ENCODE results near the gene LANCL3.
"Not testable (repeated sequence)": the region's sequence is repeated elsewhere in the genome, so short reads cannot be mapped to it uniquely, and the experiment has no call there.

DNA sequence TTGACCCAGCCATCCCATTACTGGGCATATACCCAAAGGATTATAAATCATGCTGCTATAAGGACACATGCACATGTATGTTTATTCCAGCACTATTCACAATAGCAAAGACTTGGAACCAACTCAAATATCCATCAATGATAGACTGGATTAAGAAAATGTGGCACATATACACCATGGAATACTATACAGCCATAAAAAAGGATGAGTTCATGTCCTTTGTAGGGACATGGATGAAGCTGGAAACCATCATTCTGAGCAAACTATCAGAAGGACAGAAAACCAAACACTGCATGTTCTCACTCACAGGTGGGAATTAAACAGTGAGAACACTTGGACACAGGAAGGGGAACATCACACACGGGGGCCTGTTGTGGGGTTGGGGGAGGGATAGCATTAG is 26.9 kb upstream of the LANCL3 start:
- TF ChIP-seq, protein P1, sequence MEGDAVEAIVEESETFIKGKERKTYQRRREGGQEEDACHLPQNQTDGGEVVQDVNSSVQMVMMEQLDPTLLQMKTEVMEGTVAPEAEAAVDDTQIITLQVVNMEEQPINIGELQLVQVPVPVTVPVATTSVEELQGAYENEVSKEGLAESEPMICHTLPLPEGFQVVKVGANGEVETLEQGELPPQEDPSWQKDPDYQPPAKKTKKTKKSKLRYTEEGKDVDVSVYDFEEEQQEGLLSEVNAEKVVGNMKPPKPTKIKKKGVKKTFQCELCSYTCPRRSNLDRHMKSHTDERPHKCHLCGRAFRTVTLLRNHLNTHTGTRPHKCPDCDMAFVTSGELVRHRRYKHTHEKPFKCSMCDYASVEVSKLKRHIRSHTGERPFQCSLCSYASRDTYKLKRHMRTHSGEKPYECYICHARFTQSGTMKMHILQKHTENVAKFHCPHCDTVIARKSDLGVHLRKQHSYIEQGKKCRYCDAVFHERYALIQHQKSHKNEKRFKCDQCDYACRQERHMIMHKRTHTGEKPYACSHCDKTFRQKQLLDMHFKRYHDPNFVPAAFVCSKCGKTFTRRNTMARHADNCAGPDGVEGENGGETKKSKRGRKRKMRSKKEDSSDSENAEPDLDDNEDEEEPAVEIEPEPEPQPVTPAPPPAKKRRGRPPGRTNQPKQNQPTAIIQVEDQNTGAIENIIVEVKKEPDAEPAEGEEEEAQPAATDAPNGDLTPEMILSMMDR (IDR thresholded peaks at IDR 0.05): not testable (repeated sequence)
- not testable (repeated sequence) for TF ChIP-seq POLR2A (IDR thresholded peaks at IDR 0.05)
